ENCODE results near the gene GGA1. TPM values are rescaled to one million over a fixed set of nuclear protein-coding genes. Genes with fewer than 3 reads are reported as not detected.

The GGA1 gene
- total RNA-seq, 2 experiments from 2014 or later = 59.7 to 62.8 TPM

- Mint-ChIP-seq H3K27ac (no peak overlapping the region), H3K9me3 (no peaks in the 10 kb centered on the region), H3K4me1 (ENCODE audit: low read depth) (peaks cover 33% of the 10 kb centered on the region), H3K4me3 (no peak overlapping the region), H3K27me3 (no peaks in the 10 kb centered on the region), H3K36me3 (ENCODE audit: low read depth) (peaks cover 4% of the 10 kb centered on the region)
- TF ChIP-seq CTCF (IDR thresholded peaks at IDR 0.05) = no peak
- intact Hi-C loops (cut with micrococcal nuclease) = no loop called here
- CTCF ChIA-PET = interaction anchor here (0.6 to 68.1 kb wide), 11 partner anchors 9 to 253 kb away, joined by 3 to 1770 read pairs (median 4); partner anchors contain the start of genes GGA1, PDXP, SH3BP1 and TRIOBP
- POLR2A ChIA-PET = interaction anchor here (0.8 to 1.9 kb wide), 7 partner anchors 10 to 71 kb away, joined by 3 to 7 read pairs (median 4); no protein-coding TSS in a partner anchor
- ATAC-seq = no peak
- DNase-seq = no peak
These were observed 72.4 kb downstream of the GGA1 start for GRCh38 chr22:37681001-37681424.

- peaks cover 6% of the 10 kb centered on the region for H3K36me3 Mint-ChIP-seq (ENCODE audit: low read depth)
- DNase-seq (peak; percentile 87), ATAC-seq (peak; percentile 27)
- no peaks in the 10 kb centered on the region for H3K9me3 Mint-ChIP-seq
- H3K27ac Mint-ChIP-seq = no peak overlapping the region
- no peaks in the 10 kb centered on the region for H3K27me3 Mint-ChIP-seq
- ChIA-PET POLR2A (interaction anchor here (1.0 to 1.9 kb wide), 6 partner anchors 11 to 72 kb away, joined by 3 to 7 read pairs (median 4); no protein-coding TSS in a partner anchor), CTCF (interaction anchor here (0.6 to 68.1 kb wide), 11 partner anchors 10 to 253 kb away, joined by 3 to 1770 read pairs (median 4); partner anchors contain the start of genes GGA1, PDXP, SH3BP1 and TRIOBP)
- intact Hi-C loops (cut with micrococcal nuclease) = no loop called here
- TF ChIP-seq CTCF (IDR thresholded peaks at IDR 0.05) = peak; percentile 82
- H3K4me1 Mint-ChIP-seq (ENCODE audit: low read depth) = peaks cover 31% of the 10 kb centered on the region
- no peak overlapping the region for H3K4me3 Mint-ChIP-seq
These were observed 73.0 kb downstream of the GGA1 start for GRCh38 chr22:37681556-37682049.

Other genes starting within 250 kb of the GGA1 start
- gene ELFN2, start 181.4 kb upstream of the GGA1 start, total RNA-seq = under 1 TPM; 0.51 to 0.52 TPM
- 100 to 1,000 TPM; 155 to 160 TPM for gene MFNG, start 122.5 kb upstream of the GGA1 start, total RNA-seq
- gene CARD10, start 89.4 kb upstream of the GGA1 start, total RNA-seq = under 1 TPM; 0.09 to 0.18 TPM
- under 1 TPM; 0.59 to 0.72 TPM for gene CDC42EP1, start 48.4 kb upstream of the GGA1 start, total RNA-seq
- not detected for gene LGALS2, start 28.7 kb upstream of the GGA1 start, total RNA-seq
- gene SH3BP1, start 30.8 kb downstream of the GGA1 start, total RNA-seq = 100 to 1,000 TPM; 122 to 128 TPM
- 10 to 100 TPM; 51.3 to 51.5 TPM for gene PDXP, start 49.9 kb downstream of the GGA1 start, total RNA-seq
- 100 to 1,000 TPM; 247 to 261 TPM for gene LGALS1, start 66.8 kb downstream of the GGA1 start, total RNA-seq
- 10 to 100 TPM; 36.8 to 38.8 TPM for gene NOL12, start 77.5 kb downstream of the GGA1 start, total RNA-seq
- 10 to 100 TPM; 17.8 to 20.7 TPM for gene TRIOBP, start 88.2 kb downstream of the GGA1 start, total RNA-seq
- gene GCAT, start 199.1 kb downstream of the GGA1 start, total RNA-seq = 10 to 100 TPM; 19.0 to 20.4 TPM
- not detected for gene GALR3, start 214.5 kb downstream of the GGA1 start, total RNA-seq
- gene ANKRD54, start 235.5 kb downstream of the GGA1 start, total RNA-seq = 10 to 100 TPM; 17.2 to 17.5 TPM
- gene EIF3L, start 240.6 kb downstream of the GGA1 start, total RNA-seq = 100 to 1,000 TPM; 687 to 694 TPM